ENCODE results near the gene GRIA4. TPM values are rescaled to one million over a fixed set of nuclear protein-coding genes. Genes with fewer than 3 reads are reported as not detected.
"Not testable (repeated sequence)": the region's sequence is repeated elsewhere in the genome, so short reads cannot be mapped to it uniquely, and the experiment has no call there.

Gene GRIA4
- total and polyA plus RNA-seq, 7 donors = 0.03 to 0.17 (median 0.06) TPM; not detected in 4

GRCh38 chr11:105774899-105775298 lies 165.0 kb downstream of the GRIA4 start:
- no peak for DNase-seq
- intact Hi-C loops (cut with DNase I) = no loop called here
- no peaks in the 10 kb centered on the region for H3K9me3 ChIP-seq
- no peak overlapping the region for H3K4me3 ChIP-seq
- no peak for ATAC-seq
- no peak overlapping the region for H3K27ac ChIP-seq
- H3K4me1 ChIP-seq = no peaks in the 10 kb centered on the region
- TF ChIP-seq CTCF (IDR thresholded peaks at IDR 0.05) = no peak
- H3K27me3 ChIP-seq (ENCODE audit: insufficient read depth in 3 of 3, low read length in 2 of 3) = no peaks in the 10 kb centered on the region
- WGBS, 3 donors = 63 to 69% (median 68%) methylated on average over 4 of the region's 4 CpGs
- no peaks in the 10 kb centered on the region for H3K36me3 ChIP-seq (ENCODE audit: insufficient read depth in 1 of 2, low read depth in 1 of 2)

- Histone ChIP-seq H3K9me3 (no peaks in the 10 kb centered on the region), H3K27ac (no peak overlapping the region), H3K4me1 (no peaks in the 10 kb centered on the region), H3K27me3 (ENCODE audit: insufficient read depth in 3 of 3, low read length in 2 of 3) (no peaks in the 10 kb centered on the region), H3K4me3 (no peak overlapping the region), H3K36me3 (ENCODE audit: insufficient read depth in 1 of 2, low read depth in 1 of 2) (no peaks in the 10 kb centered on the region)
- ATAC-seq = no peak
- DNase-seq = no peak
- intact Hi-C loops (cut with DNase I) = no loop called here
- TF ChIP-seq CTCF (IDR thresholded peaks at IDR 0.05) = no peak
- 79 to 83% (median 82%) methylated on average over 3 of the region's 3 CpGs for WGBS, 3 donors
These were observed 171.1 kb downstream of the GRIA4 start for GRCh38 chr11:105780781-105781525.

GRCh38 chr11:105781807-105782206 lies 171.9 kb downstream of the GRIA4 start:
- ATAC-seq = no peak

GRCh38 chr11:105783216-105783615 lies 173.3 kb downstream of the GRIA4 start:
- no peak for ATAC-seq
- Histone ChIP-seq H3K27me3 (ENCODE audit: insufficient read depth in 3 of 3, low read length in 2 of 3) (no peaks in the 10 kb centered on the region), H3K36me3 (ENCODE audit: insufficient read depth in 1 of 2, low read depth in 1 of 2) (no peaks in the 10 kb centered on the region), H3K4me3 (no peak overlapping the region), H3K27ac (no peak overlapping the region), H3K9me3 (no peaks in the 10 kb centered on the region), H3K4me1 (no peaks in the 10 kb centered on the region)
- 29 to 56% (median 44%) methylated on average over 2 of the region's 2 CpGs for WGBS, 3 donors
- DNase-seq = no peak
- TF ChIP-seq CTCF (IDR thresholded peaks at IDR 0.05) = no peak
- intact Hi-C loops (cut with DNase I) = no loop called here

More at GRCh38 chr11:105781807-105782206, 171.9 kb downstream of the GRIA4 start:
- Histone ChIP-seq H3K9me3 (no peaks in the 10 kb centered on the region), H3K4me1 (no peaks in the 10 kb centered on the region), H3K4me3 (no peak overlapping the region), H3K36me3 (ENCODE audit: insufficient read depth in 1 of 2, low read depth in 1 of 2) (no peaks in the 10 kb centered on the region), H3K27ac (no peak overlapping the region), H3K27me3 (ENCODE audit: insufficient read depth in 3 of 3, low read length in 2 of 3) (no peaks in the 10 kb centered on the region)
- WGBS, 3 donors = 66 to 88% (median 78%) methylated on average over 1 of the region's 1 CpG
- DNase-seq = no peak
- TF ChIP-seq CTCF (IDR thresholded peaks at IDR 0.05) = no peak
- intact Hi-C loops (cut with DNase I) = no loop called here

GRCh38 chr11:105785850-105786249 lies 176.0 kb downstream of the GRIA4 start:
- 95 to 98% (median 96%) methylated on average over 6 of the region's 6 CpGs for WGBS, 3 donors
- H3K27me3 ChIP-seq (ENCODE audit: insufficient read depth in 3 of 3, low read length in 2 of 3); H3K4me1 ChIP-seq; intact Hi-C loops (cut with DNase I); H3K9me3 ChIP-seq; H3K27ac ChIP-seq; H3K4me3 ChIP-seq; ATAC-seq; DNase-seq; H3K36me3 ChIP-seq (ENCODE audit: insufficient read depth in 1 of 2, low read depth in 1 of 2): not testable (repeated sequence)

Measured in psoas muscle (tissue), 8 donors.